LNCAP (cell line): ENCODE results near the gene REPS2.

ENCODE experiments used
- TF ChIP-seq, protein P1 (sequence below): fragments of 450-650 bp; IDR thresholded peaks from 2 replicates; pipeline ENCODE4 v1.5.1; 2017; ENCODE audit warnings: mild to moderate bottlenecking

The REPS2 gene

DNA sequence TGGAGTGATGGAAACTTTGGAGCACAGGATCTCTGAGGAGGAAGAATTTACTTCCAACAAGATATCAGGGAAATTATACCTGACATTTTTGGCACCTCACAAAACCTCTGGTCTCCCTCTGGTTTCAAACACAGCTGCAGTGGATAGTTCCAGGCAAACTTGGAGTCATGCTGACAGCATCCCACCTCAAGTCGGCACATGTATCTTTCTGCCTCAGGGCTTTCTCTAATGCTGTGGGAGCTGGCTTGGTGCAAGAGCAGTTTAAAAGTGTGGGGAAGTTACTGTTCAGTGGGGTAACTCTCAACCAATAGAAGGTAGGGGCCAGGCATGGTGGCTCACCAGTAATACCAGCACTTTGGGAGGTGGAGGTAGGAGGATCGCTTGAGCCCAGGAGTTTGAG is 221.5 kb downstream of the REPS2 start:
- TF ChIP-seq, protein P1, sequence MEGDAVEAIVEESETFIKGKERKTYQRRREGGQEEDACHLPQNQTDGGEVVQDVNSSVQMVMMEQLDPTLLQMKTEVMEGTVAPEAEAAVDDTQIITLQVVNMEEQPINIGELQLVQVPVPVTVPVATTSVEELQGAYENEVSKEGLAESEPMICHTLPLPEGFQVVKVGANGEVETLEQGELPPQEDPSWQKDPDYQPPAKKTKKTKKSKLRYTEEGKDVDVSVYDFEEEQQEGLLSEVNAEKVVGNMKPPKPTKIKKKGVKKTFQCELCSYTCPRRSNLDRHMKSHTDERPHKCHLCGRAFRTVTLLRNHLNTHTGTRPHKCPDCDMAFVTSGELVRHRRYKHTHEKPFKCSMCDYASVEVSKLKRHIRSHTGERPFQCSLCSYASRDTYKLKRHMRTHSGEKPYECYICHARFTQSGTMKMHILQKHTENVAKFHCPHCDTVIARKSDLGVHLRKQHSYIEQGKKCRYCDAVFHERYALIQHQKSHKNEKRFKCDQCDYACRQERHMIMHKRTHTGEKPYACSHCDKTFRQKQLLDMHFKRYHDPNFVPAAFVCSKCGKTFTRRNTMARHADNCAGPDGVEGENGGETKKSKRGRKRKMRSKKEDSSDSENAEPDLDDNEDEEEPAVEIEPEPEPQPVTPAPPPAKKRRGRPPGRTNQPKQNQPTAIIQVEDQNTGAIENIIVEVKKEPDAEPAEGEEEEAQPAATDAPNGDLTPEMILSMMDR, result no peak

DNA sequence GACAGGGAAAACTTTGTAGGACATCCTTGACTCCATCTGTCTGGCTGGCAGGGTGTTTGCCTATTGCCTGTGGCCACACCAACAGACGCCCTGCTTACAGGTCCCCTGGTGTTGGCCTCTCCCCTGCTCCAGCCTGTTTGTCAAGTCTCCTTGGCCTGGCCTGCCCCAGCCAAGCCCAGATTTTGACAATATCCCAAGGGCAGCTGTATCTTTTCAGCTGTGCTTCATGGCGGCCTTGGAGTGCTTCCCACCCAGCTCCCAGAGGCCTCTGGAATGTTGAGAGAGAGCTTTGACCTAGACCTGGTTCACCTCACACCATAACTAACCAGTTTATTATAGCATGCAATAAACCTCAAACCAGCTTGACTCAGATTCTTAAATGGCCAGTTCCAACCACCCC is 224.5 kb downstream of the REPS2 start:
- TF ChIP-seq, protein P1, result no peak

DNA sequence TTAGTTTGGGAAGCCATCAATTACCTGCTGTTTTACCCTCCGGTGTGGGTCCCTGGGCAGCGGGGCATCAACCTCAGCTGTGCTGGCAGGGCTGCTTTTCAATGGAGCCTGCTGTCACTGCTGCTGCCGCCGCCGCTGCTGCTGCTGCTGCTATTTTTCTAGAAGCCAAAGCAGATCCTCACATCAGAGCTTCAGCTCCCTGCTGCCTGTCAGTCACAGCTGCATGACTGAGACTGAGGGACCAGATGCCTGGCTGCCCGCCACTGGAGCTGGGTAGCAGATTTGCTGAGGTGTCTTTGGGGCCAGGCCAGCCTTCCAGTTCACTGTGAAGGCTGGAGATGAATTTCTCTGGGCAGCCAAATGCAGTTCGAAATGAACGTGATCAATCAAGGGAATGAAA is 228.2 kb downstream of the REPS2 start:
- TF ChIP-seq, protein P1, result no peak

DNA sequence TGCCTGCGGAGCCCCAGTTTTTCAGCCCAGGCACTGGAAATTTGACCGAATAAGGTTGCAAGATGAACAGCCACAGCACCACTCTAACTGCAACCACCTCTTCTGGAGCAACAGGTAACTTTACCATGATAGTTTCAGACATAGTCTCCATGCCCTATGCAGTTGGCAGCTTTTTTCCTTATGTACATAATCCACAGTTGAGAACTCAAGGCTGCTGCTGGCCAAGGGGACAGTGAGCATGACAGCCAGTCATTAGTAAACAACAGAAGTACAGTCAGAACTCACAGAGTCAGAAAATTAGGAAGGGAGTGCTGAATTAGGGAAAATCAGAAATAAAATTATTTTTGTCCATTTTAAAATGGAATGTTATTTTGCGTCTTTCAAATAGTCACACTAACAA is 235.9 kb downstream of the REPS2 start:
- TF ChIP-seq, protein P1, result no peak

DNA sequence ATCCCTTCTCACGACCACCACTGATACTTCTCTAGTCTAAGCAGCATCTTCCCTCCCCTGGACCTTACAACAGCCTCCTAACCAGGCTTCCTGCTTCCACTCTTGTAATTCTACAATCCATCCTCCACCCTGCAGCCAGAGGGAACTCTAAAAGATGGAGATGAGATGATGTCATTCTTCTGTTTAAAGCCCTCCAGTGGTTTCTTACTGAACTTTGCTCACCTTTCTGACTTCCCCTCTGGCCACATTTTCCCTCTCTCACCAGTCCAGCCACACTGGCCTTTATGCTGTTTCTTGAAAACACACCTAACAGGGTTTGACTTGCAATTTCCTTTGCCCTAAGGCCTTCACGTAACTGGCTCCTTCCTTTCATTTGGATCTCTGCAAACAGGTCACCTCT is 237.1 kb downstream of the REPS2 start:
- TF ChIP-seq, protein P1, result no peak

DNA sequence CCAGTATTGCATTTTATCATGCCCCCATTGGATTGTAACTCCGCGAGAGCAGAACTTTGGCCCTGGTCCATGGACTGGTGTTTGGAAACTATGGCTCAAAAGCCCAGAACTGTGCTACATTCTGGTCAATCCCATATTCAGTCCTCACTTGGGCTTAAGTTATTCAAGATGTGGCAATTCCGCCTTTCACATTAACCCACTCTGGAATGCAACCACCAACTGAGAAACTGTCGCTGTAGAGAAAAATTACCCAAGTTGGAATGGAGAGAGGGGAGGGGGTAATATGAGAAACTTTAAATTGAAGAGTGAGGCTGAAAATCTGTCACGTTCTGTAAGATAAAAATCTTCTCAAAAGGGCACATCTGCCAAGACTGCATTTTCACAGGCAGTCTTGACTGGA is 239.0 kb downstream of the REPS2 start:
- TF ChIP-seq, protein P1, result no peak

DNA sequence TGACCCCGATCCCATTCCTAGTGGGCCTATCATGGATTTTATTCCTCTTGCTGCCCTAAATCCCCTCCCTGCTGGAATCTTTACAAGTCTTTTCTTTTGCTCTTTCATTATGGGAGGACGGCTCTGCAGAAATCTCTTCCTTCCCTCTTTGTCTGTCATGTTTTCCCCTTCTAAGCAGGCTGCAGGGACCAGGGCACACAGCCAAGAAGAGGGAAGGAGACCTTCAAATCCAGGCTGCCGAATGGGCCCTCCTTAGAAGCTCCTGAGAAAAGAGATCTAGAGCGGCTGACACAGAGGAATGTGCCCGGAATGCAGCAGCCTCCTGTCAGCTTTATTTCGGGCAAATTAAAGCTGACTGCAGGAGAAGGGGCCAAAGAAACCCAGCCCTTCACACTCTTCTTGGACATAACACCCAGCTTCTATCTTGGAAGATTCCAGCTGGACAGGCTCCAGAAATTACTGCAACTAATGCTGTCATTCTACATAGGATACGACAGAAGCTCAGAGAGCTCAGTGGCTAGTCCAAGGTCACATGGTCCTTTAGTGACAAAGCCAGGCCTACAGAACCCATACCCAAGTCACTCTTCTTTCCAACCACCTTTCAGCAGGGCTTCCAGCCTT is 240.8 kb downstream of the REPS2 start:
- TF ChIP-seq, protein P1, result no peak

DNA sequence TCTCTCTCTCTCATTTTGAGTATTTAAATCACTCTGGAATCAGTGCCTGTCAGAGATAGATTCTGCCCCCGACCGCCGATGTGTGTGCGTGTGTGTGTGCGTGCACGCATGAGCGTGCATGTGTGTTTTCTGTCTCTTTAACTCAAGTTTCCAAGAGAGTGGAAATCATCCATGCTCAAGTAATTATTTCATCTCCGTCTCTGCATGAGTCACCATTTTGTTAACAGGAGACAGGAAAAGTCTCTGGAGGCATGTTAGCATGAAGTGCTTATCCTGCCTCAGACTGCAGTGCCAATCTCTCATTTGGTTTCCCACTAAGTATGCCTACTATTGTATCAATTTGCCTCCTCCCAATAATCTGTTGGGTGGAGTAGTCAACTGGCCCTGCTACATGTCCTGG is 245.6 kb downstream of the REPS2 start:
- TF ChIP-seq, protein P1, result no peak
